Hepatocyte (in vitro differentiated cells): Measurements from ENCODE around the gene MMRN2. TPM values are rescaled to one million over a fixed set of nuclear protein-coding genes. Genes with fewer than 3 reads are reported as not detected.
"Not testable (repeated sequence)": the region's sequence is repeated elsewhere in the genome, so short reads cannot be mapped to it uniquely, and the experiment has no call there.

Experiments used
- DNase-seq: peaks from one replicate; pipeline ENCODE4 v3.0.0-alpha.2; 2016; ENCODE audit warnings: low spot score
- H2AFZ ChIP-seq: fragments of 200-600 bp; sonication (generic); 2 replicates; pipeline ENCODE4 v1.6.0; 2016; ENCODE audit warnings: antibody characterized with exemption, mild to moderate bottlenecking
- H3K27ac ChIP-seq: fragments of 200-600 bp; sonication (generic); 2 replicates; pipeline ENCODE4 v1.5.1; 2016; ENCODE audit warnings: mild to moderate bottlenecking
- H3K27me3 ChIP-seq: fragments of 200-600 bp; sonication (generic); 2 replicates; pipeline ENCODE4 v1.6.1; 2016
- H3K36me3 ChIP-seq: fragments of 200-600 bp; sonication (generic); replicated peaks from 2 replicates; pipeline ENCODE4 v1.5.1; 2016; ENCODE audit warnings: low read depth; ENCODE audit not compliant: insufficient read depth
- H3K4me1 ChIP-seq: fragments of 200-600 bp; sonication (generic); 2 replicates; pipeline ENCODE4 v1.5.1; 2016; ENCODE audit warnings: mild to moderate bottlenecking, moderate library complexity; ENCODE audit not compliant: insufficient read depth
- H3K4me2 ChIP-seq: fragments of 200-600 bp; sonication (generic); 2 replicates; pipeline ENCODE4 v1.6.0; 2016
- H3K4me3 ChIP-seq: fragments of 200-600 bp; sonication (generic); 2 replicates; pipeline ENCODE4 v1.5.1; 2016; ENCODE audit warnings: mild to moderate bottlenecking
- H3K79me2 ChIP-seq: fragments of 200-600 bp; sonication (generic); 2 replicates; pipeline ENCODE4 v1.6.0; 2017; ENCODE audit warnings: mild to moderate bottlenecking
- H3K9me2 ChIP-seq: fragments of 200-600 bp; sonication (generic); replicated peaks from 2 replicates; pipeline ENCODE4 v1.6.0; 2017; ENCODE audit warnings: mild to moderate bottlenecking; ENCODE audit not compliant: insufficient read depth
- H3K9me3 ChIP-seq: fragments of 200-600 bp; sonication (generic); 2 replicates; pipeline ENCODE4 v1.5.1; 2016; ENCODE audit warnings: low read depth, mild to moderate bottlenecking
- H4K20me1 ChIP-seq: fragments of 200-600 bp; sonication (generic); 2 replicates; pipeline ENCODE4 v1.6.0; 2016; ENCODE audit warnings: mild to moderate bottlenecking; ENCODE audit not compliant: insufficient read depth, poor library complexity, severe bottlenecking
- EZH2 ChIP-seq: fragments of 200-600 bp; sonication (generic); IDR thresholded peaks from 2 replicates; pipeline ENCODE4 v1.6.1; 2016; ENCODE audit warnings: antibody characterized with exemption, mild to moderate bottlenecking, borderline replicate concordance
- EZH2phosphoT487 ChIP-seq: fragments of 200-600 bp; sonication (generic); IDR thresholded peaks from one replicate; pipeline ENCODE4 v1.6.1; 2018; ENCODE audit warnings: antibody characterized with exemption, mild to moderate bottlenecking, low read depth, moderate library complexity; ENCODE audit not compliant: unreplicated experiment, severe bottlenecking
- WGBS: methylation state at CpG from one replicate; pipeline ENCODE4 v1.1.6; 2016; ENCODE audit warnings: low lambda C conversion rate; ENCODE audit errors: missing lambda C conversion rate; 5-methylcytosine and 5-hydroxymethylcytosine counted together
- polyA plus RNA-seq: library from polyadenylated mRNA; unstranded; fragments of >200 nt; fragmentation: Nextera tagmentation; extraction: Ambion mirVana; gene quantifications from 2 replicates; pipeline ENCODE4 v1.2.1, GENCODE V29; 2016
- total RNA-seq: library from RNA; depleted of rRNA; stranded (reverse); fragments of >200 nt; gene quantifications from 2 replicates; pipeline ENCODE4 v1.2.3, GENCODE V29; 2014
- TF ChIP-seq, protein P1 (sequence below): fragments of 200-600 bp; sonication (generic); IDR thresholded peaks from 2 replicates; pipeline ENCODE4 v1.5.1; 2016; ENCODE audit warnings: antibody characterized with exemption, mild to moderate bottlenecking; ENCODE audit not compliant: poor library complexity

MMRN2 gene
- total and polyA plus RNA-seq, 2 experiments from 2014 or later, result 1.9 to 2.2 TPM

DNA sequence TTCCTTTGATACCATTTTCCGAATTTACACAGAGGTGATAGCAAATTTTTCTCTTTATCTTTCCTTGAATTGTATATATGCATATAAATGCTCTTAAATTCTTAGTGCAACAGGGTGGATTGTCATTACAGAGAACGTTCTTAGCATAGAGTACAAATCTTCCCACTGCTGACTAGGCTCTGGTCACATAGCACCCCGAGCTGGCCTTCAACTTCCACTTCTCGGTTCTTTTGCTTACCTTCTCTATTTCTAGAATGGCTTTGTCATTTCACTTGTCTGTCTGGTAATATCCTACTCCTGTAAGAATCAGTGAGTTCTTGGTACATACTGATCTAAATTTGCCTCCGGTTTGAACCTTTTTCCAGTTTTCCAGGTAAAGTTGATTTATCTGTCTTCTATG is 24.3 kb upstream of the MMRN2 start:
- no peak for DNase-seq
- no peaks in the 10 kb centered on the region for H3K9me3 ChIP-seq

DNA sequence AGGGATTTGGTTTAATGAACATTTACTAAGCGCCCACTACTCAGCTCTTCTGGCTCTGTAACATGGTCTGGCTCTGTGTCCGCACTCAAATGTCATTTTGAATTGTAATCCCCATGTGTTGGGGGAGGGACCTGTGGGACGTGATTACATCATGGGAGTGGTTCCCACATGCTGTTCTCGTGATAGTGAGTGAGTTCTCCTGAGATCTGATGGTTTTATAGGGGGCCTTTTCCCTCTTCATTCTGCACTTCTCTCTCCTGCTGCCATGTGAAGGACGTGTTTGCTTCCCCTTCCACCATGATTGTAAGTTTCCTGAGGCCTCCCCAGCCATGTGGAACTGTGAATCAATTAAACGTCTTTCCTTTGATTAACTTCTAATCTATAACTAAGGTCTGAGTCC is 23.6 kb upstream of the MMRN2 start:
- not testable (repeated sequence) for H3K9me3 ChIP-seq, H3K4me1 ChIP-seq, H4K20me1 ChIP-seq, H3K36me3 ChIP-seq, H2AFZ ChIP-seq, DNase-seq, H3K79me2 ChIP-seq, H3K4me2 ChIP-seq, H3K27ac ChIP-seq, H3K9me2 ChIP-seq, H3K27me3 ChIP-seq, H3K4me3 ChIP-seq
- WGBS, result 67% methylated on average over 6 of the region's 6 CpGs

More for the DNA sequence above, 24.3 kb upstream of the MMRN2 start:
- Histone ChIP-seq H3K9me2 (no peaks in the 10 kb centered on the region), H3K27ac (no peak overlapping the region), H3K4me1 (peaks cover 3% of the 10 kb centered on the region), H3K4me3 (no peak overlapping the region), H2AFZ (no peak overlapping the region), H4K20me1 (no peaks in the 10 kb centered on the region), H3K4me2 (no peak overlapping the region), H3K79me2 (no peaks in the 10 kb centered on the region), H3K27me3 (no peaks in the 10 kb centered on the region), H3K36me3 (no peaks in the 10 kb centered on the region)
- TF ChIP-seq EZH2, result no peak
- TF ChIP-seq EZH2phosphoT487, result no peak
- TF ChIP-seq, protein P1, sequence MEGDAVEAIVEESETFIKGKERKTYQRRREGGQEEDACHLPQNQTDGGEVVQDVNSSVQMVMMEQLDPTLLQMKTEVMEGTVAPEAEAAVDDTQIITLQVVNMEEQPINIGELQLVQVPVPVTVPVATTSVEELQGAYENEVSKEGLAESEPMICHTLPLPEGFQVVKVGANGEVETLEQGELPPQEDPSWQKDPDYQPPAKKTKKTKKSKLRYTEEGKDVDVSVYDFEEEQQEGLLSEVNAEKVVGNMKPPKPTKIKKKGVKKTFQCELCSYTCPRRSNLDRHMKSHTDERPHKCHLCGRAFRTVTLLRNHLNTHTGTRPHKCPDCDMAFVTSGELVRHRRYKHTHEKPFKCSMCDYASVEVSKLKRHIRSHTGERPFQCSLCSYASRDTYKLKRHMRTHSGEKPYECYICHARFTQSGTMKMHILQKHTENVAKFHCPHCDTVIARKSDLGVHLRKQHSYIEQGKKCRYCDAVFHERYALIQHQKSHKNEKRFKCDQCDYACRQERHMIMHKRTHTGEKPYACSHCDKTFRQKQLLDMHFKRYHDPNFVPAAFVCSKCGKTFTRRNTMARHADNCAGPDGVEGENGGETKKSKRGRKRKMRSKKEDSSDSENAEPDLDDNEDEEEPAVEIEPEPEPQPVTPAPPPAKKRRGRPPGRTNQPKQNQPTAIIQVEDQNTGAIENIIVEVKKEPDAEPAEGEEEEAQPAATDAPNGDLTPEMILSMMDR, result no peak
- WGBS, result 88% methylated on average over 5 of the region's 5 CpGs

DNA sequence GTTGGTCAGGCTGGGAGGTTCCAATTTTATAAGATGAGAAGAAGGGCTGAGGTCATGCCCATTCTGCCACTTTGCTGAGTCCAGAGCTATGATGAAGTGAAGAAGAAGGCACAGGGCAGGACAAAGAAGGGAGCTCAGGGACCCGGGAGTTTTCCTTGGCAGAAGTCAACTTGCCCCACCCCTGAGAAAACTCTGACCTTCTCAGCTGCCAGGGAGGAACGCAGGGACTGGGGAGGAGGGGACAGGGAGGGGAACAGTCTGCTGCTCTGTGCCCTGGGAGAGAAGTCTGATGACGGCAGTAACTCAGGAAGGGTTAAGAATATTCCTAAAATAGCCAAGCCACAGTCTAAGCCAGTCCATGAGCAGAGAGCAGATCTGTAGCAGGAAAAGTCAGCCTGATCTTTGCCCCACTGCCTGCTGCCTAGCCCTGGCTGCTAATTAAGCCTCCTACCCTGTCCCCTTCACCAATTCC is 22.6 kb upstream of the MMRN2 start:
- no peaks in the 10 kb centered on the region for H3K27me3 ChIP-seq
- peaks cover 3% of the 10 kb centered on the region for H3K4me1 ChIP-seq
- no peak overlapping the region for H3K27ac ChIP-seq
- no peaks in the 10 kb centered on the region for H3K36me3 ChIP-seq
- H3K79me2 ChIP-seq, result no peaks in the 10 kb centered on the region
- DNase-seq, result peak; percentile 5
- WGBS, result 46% methylated on average over 3 of the region's 3 CpGs
- no peak overlapping the region for H3K4me2 ChIP-seq
- no peaks in the 10 kb centered on the region for H4K20me1 ChIP-seq
- no peaks in the 10 kb centered on the region for H3K9me3 ChIP-seq
- no peak overlapping the region for H3K4me3 ChIP-seq
- H3K9me2 ChIP-seq, result no peaks in the 10 kb centered on the region
- TF ChIP-seq EZH2 (no peak), EZH2phosphoT487 (no peak)
- TF ChIP-seq, protein P1, result no peak
- no peak overlapping the region for H2AFZ ChIP-seq

DNA sequence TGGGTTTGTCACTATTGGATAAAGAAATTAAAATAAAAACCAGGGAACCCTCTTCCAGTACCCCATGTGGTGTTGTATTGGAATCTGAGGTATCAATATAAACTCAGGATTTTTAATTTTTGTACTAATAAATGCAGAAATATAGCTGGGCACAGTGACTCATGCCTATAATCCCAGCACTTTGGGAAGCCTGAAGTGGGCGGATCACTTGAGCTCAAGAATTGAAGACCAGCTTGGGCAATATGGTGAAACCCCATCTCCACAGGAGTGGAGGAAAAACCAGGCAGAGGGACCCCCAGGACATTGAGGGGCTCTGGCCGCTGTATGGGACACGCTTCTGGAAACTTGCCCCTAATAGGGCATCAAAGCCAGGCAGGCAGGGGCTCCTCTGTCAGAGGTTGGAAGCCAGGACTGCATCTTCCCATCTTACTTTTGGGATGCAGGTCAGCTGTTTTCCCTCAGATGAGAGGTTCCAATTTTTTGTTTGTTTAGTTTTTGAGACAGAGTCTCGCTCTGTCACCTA is 21.9 kb upstream of the MMRN2 start:
- WGBS, result 95% methylated on average over 4 of the region's 4 CpGs

DNA sequence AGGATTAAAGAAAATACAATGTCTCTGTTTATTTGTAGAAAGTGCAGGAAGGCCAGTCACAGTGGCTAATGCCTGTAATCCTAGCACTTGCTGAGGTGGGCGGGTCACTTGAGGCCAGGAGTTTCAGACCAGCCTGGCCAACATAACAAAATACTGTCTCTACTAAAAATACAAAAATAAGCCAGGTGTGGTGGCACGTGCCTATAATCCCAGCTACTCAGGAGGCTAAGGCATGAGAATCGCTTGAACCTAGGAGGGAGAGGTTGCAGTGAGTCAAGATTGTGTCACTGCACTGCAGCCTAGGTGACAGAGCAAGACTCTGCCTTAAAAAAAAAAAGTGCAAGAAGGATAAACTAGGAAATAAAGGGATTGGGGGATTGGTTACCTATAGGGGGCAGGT is 21.0 kb upstream of the MMRN2 start:
- not testable (repeated sequence) for H3K4me2 ChIP-seq, H4K20me1 ChIP-seq, DNase-seq, H3K4me3 ChIP-seq, H3K27me3 ChIP-seq, H3K4me1 ChIP-seq, H3K79me2 ChIP-seq, H3K9me3 ChIP-seq, H2AFZ ChIP-seq, H3K9me2 ChIP-seq, H3K27ac ChIP-seq, H3K36me3 ChIP-seq
- WGBS, result 74% methylated on average over 3 of the region's 3 CpGs

More for the DNA sequence above, 21.9 kb upstream of the MMRN2 start:
- DNase-seq, result no peak
- H3K9me2 ChIP-seq, result no peaks in the 10 kb centered on the region
- H3K4me2 ChIP-seq, result no peak overlapping the region
- H3K36me3 ChIP-seq, result no peaks in the 10 kb centered on the region
- peaks cover 3% of the 10 kb centered on the region for H3K4me1 ChIP-seq
- H3K9me3 ChIP-seq, result no peaks in the 10 kb centered on the region
- H3K79me2 ChIP-seq, result no peaks in the 10 kb centered on the region
- H3K27ac ChIP-seq, result no peak overlapping the region
- H2AFZ ChIP-seq, result no peak overlapping the region
- H3K27me3 ChIP-seq, result no peaks in the 10 kb centered on the region
- TF ChIP-seq EZH2 (no peak), EZH2phosphoT487 (no peak)
- TF ChIP-seq, protein P1, result no peak
- no peak overlapping the region for H3K4me3 ChIP-seq
- no peaks in the 10 kb centered on the region for H4K20me1 ChIP-seq
